Kidney epithelial cell (primary cell): ENCODE results near the gene UIMC1. TPM values are rescaled to one million over a fixed set of nuclear protein-coding genes. Genes with fewer than 3 reads are reported as not detected.
"Not testable (repeated sequence)": the region's sequence is repeated elsewhere in the genome, so short reads cannot be mapped to it uniquely, and the experiment has no call there.

Experiments
- DNase-seq: peaks from one replicate; pipeline ENCODE4 v3.0.0-alpha.2; 2010; ENCODE audit warnings: low read depth
- H3K27me3 ChIP-seq: 2 replicates; pipeline ENCODE4 v1.6.0; 2011; ENCODE audit warnings: low read length; ENCODE audit not compliant: control insufficient read depth, insufficient read depth
- H3K36me3 ChIP-seq: 2 replicates; pipeline ENCODE4 v1.5.1; 2011; ENCODE audit warnings: low read length; ENCODE audit not compliant: control insufficient read depth, insufficient read depth
- H3K4me3 ChIP-seq: 2 replicates; pipeline ENCODE4 v1.5.1; 2011; ENCODE audit warnings: low read depth, mild to moderate bottlenecking, control low read depth, low read length
- total RNA-seq: library from RNA; depleted of rRNA; stranded (reverse); fragments of >200 nt; gene quantifications from 2 replicates; pipeline ENCODE4 v1.2.3, GENCODE V29; 2015
- TF ChIP-seq, protein P1 (sequence below): IDR thresholded peaks from 2 replicates; pipeline ENCODE4 v1.5.1; 2011; ENCODE audit warnings: mild to moderate bottlenecking, moderate library complexity, low read length, control low read depth, inconsistent platforms; ENCODE audit not compliant: insufficient read depth, poor library complexity, severe bottlenecking

Gene UIMC1
- 14.9 and 24.5 TPM in 2 replicates for total RNA-seq

DNA sequence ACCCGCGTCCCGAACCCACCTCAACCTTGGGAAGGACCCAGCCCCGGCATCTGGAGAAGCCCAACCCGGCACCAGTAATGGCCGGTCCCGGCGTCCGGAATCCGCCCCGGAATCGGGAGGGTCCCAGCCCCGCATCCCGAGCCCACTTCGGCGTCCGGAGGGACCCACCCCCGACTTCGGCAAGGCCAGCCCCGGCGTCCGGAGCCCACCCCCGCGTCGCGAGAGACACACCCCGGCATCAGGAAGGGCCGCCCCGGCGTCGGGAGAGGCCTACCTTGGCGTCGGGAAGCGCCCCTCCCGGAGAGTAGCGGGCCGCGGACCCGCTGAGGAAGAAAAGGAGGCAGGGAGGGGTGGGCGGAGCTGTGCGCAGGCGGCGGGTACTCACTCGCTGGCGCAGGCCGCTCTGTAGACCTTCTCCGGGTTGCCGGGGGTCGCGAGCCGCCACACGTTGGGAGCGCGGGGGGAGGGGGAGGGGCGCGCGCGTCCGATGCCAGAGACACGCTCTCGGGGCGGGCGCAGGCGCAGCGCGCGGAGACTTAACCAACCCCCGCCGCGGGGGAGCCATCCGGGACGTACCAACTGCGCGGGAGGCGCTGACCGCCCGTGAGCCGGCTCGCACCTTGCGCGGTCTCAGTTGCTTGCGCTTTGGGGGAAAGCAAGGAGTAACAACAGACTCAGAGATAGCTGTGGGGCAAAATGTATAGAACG is at the start of gene UIMC1:
TSS of gene UIMC1 (minus strand) at position 515 of the 708 bp plus-strand sequence. CDS start 24,164 bp downstream, outside the sequence.
- TF ChIP-seq, protein P1, sequence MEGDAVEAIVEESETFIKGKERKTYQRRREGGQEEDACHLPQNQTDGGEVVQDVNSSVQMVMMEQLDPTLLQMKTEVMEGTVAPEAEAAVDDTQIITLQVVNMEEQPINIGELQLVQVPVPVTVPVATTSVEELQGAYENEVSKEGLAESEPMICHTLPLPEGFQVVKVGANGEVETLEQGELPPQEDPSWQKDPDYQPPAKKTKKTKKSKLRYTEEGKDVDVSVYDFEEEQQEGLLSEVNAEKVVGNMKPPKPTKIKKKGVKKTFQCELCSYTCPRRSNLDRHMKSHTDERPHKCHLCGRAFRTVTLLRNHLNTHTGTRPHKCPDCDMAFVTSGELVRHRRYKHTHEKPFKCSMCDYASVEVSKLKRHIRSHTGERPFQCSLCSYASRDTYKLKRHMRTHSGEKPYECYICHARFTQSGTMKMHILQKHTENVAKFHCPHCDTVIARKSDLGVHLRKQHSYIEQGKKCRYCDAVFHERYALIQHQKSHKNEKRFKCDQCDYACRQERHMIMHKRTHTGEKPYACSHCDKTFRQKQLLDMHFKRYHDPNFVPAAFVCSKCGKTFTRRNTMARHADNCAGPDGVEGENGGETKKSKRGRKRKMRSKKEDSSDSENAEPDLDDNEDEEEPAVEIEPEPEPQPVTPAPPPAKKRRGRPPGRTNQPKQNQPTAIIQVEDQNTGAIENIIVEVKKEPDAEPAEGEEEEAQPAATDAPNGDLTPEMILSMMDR: no peak
- peak within 1 kb of the TSS; percentile 99 for H3K4me3 ChIP-seq
- no peaks in the 10 kb centered on the region for H3K36me3 ChIP-seq
- H3K27me3 ChIP-seq: no peaks in the 10 kb centered on the region
- DNase-seq: peak; percentile 45

DNA sequence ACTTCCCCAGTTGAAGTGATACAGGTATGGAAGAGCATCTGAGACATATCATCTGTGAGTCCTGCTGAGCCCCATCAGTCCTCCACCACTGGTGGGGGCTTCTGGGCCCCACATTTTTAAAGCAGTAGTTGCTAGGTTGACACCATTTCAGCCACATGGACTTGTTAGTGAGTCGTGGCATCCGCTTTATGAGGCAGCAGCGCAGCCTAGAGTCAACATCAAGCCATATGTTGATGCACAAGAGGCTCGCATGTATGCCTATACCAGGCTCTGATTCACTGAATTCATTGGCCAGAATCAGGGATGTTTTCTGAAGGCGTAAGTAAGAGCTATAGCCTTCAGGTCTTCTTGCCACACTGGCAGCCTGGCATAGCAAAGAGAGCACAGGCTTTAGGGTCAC is 42.7 kb upstream of the UIMC1 start:
- DNase-seq: no peak
- Histone ChIP-seq H3K4me3 (no peak overlapping the region), H3K27me3 (no peaks in the 10 kb centered on the region), H3K36me3 (peaks cover 2% of the 10 kb centered on the region)
- TF ChIP-seq, protein P1: no peak

DNA sequence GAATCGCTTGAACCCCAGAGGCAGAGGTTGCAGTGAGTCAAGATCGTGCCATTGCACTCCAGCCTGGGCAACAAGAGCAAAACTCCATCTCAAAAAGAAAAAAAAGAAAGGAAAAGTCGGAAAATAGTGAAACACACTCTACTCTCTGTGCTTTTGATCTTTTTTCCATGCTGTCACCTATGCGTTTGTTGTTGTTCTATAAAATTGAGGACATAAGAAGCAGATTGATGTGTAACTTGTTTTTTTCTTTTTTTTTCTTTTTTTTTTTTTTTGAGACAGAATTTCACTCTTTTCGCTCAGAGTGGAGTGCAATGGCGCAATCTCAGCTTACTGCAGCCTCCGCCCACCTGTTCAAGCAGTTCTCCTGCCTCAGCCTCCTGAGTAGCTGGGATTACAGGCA is 42.0 kb upstream of the UIMC1 start:
- not testable (repeated sequence) for H3K36me3 ChIP-seq, DNase-seq, H3K4me3 ChIP-seq, H3K27me3 ChIP-seq

DNA sequence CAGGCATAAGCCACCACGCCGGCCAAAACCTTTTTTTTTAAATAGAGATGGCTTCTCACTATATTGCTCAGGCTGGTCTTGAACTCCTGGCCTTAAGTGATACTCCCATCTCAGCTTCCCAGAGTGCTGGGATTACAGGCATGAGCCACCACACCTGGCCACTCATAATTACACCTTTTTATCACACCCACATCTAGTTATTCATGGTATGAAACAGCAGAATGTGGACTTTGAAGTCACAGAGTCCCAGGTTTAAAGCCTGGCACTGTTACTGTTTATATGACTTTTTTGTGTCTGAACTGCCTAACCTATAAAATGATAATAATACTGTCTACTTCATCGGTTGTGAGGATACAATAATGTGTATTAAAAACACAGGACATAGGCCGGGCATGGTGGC is 39.1 kb upstream of the UIMC1 start:
- TF ChIP-seq, protein P1: no peak
- Histone ChIP-seq H3K36me3 (peaks cover 2% of the 10 kb centered on the region), H3K4me3 (no peak overlapping the region), H3K27me3 (no peaks in the 10 kb centered on the region)
- no peak for DNase-seq

DNA sequence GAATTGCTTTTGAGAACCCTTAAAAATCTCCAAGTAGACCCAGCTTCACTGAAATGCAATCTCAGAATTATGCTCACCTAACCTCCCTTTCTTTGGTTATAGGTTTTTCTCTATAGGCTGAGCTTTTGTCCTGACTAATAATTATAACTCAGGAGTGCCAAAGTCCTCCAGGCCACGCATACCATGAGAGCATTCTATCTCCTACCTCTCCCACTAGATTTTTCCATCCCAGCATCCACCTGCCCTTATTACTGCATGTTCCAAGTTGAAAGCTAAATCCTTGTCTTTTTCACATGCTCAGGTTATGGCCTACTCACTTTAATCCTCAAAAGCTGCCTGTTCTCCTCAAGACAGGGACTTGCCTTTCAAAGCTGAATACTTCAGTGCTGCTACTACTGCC is 38.1 kb upstream of the UIMC1 start:
- Histone ChIP-seq H3K36me3 (peaks cover 2% of the 10 kb centered on the region), H3K27me3 (no peaks in the 10 kb centered on the region), H3K4me3 (no peak overlapping the region)
- no peak for DNase-seq
- TF ChIP-seq, protein P1: no peak

DNA sequence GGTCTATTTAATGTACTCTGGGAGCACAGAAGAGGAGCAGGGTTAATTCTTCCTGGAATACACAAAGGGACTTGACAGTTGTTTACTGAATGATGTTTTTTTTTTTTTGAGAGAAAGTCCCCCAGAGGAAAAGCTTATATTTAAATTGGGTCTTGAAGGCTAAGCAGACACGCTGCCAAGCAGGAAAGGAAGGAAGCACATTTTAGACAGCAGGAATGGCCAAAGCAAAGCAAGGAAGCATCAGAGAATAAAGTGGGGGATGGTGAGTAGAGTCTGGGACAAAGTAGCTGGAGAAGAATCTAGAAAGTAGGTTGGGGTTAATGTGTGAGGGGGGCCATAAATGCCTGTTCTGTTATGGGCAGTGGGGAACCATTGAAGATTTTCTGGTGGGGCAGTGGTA is 37.4 kb upstream of the UIMC1 start:
- DNase-seq: no peak
- Histone ChIP-seq H3K36me3 (peaks cover 2% of the 10 kb centered on the region), H3K4me3 (no peak overlapping the region), H3K27me3 (no peaks in the 10 kb centered on the region)
- TF ChIP-seq, protein P1: no peak
